ENCODE measurements around the gene CYP4F2.
"Not testable (repeated sequence)": the region's sequence is repeated elsewhere in the genome, so short reads cannot be mapped to it uniquely, and the experiment has no call there.

The CYP4F2 gene

DNA sequence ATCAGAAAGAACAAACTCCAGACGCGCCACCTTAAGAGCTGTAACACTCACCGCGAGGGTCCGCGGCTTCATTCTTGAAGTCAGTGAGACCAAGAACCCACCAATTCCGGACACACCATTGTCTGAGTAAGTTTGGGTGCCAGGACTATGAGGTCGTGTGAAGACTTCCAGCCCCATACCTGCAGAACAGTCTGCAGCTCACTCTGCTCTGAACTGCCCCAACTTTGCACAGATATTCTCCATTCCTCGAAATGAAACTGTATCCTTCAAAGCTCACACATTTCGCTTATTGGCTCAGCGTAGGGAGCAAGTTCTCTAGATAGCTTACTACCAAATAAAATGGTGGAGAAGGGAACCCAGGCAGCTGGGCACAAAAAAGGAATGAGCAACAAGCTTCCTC is 2.6 kb upstream of the CYP4F2 start:
- 60 to 66% methylated on average over 4 to 5 of the region's 11 CpGs for WGBS, 2 experiments (ENCODE audit: insufficient coverage in 2 of 2)
- no peak overlapping the region for H3K27ac ChIP-seq (ENCODE audit: low read depth, low read length, severe bottlenecking)
- H3K9me3 ChIP-seq (ENCODE audit: control insufficient read depth, low read length): peaks cover 29% of the 10 kb centered on the region
- H3K4me1 ChIP-seq (ENCODE audit: control insufficient read depth, insufficient read depth, low read length, poor library complexity, severe bottlenecking): no peaks in the 10 kb centered on the region
- no peak overlapping the region for H3K4me3 ChIP-seq (ENCODE audit: extremely low read depth, insufficient read depth, low read length, poor library complexity, severe bottlenecking)
- H3K36me3 ChIP-seq (ENCODE audit: control insufficient read depth, insufficient read depth, low read length): no peaks in the 10 kb centered on the region

DNA sequence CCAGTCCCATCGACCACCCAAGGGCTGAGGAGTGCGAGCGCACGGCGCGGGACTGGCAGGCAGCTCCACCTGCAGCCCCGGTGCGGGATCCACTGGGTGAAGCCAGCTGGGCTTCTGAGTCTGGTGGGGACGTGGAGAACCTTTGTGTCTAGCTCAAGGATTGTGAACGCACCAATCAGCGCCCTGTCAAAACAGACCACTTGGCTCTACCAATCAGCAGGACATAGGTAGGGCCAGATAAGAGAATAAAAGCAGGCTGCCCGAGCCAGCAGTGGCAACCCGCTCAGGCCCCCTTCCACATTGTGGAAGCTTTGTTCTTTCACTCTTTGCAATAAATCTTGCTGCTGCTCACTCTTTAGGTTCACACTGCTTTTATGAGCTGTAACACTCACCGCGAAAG is 2.2 kb upstream of the CYP4F2 start:
- not testable (repeated sequence) for H3K27ac ChIP-seq (ENCODE audit: low read depth, low read length, severe bottlenecking); H3K36me3 ChIP-seq (ENCODE audit: control insufficient read depth, insufficient read depth, low read length)
- WGBS, 2 experiments (ENCODE audit: insufficient coverage in 2 of 2): 63% methylated on average over 3 of the region's 15 CpGs; no CpG with 5 or more reads in 1 of the 2 experiments

GRCh38 chr19:15899561-15899960 is 1.7 kb upstream of the CYP4F2 start:
- H3K36me3 ChIP-seq (ENCODE audit: control insufficient read depth, insufficient read depth, low read length); H3K4me3 ChIP-seq (ENCODE audit: extremely low read depth, insufficient read depth, low read length, poor library complexity, severe bottlenecking); H3K27ac ChIP-seq (ENCODE audit: low read depth, low read length, severe bottlenecking); H3K4me1 ChIP-seq (ENCODE audit: control insufficient read depth, insufficient read depth, low read length, poor library complexity, severe bottlenecking): not testable (repeated sequence)
- WGBS, 2 experiments (ENCODE audit: insufficient coverage in 2 of 2): 88 to 94% methylated on average over 15 to 20 of the region's 30 CpGs
- H3K9me3 ChIP-seq (ENCODE audit: control insufficient read depth, low read length): peaks cover 32% of the 10 kb centered on the region

More for the DNA sequence above, 2.2 kb upstream of the CYP4F2 start:
- not testable (repeated sequence) for H3K4me1 ChIP-seq (ENCODE audit: control insufficient read depth, insufficient read depth, low read length, poor library complexity, severe bottlenecking); H3K4me3 ChIP-seq (ENCODE audit: extremely low read depth, insufficient read depth, low read length, poor library complexity, severe bottlenecking)
- peaks cover 27% of the 10 kb centered on the region for H3K9me3 ChIP-seq (ENCODE audit: control insufficient read depth, low read length)

GRCh38 chr19:15897026-15897737 is 692 bp downstream of the CYP4F2 start:
- 77 to 83% methylated on average over 13 to 15 of the region's 16 CpGs for WGBS, 2 experiments (ENCODE audit: insufficient coverage in 2 of 2)

GRCh38 chr19:15895876-15896430 is 1.9 kb downstream of the CYP4F2 start:
- Histone ChIP-seq H3K36me3 (ENCODE audit: control insufficient read depth, insufficient read depth, low read length) (no peaks in the 10 kb centered on the region), H3K9me3 (ENCODE audit: control insufficient read depth, low read length) (peaks cover 51% of the 10 kb centered on the region), H3K4me1 (ENCODE audit: control insufficient read depth, insufficient read depth, low read length, poor library complexity, severe bottlenecking) (no peaks in the 10 kb centered on the region), H3K4me3 (ENCODE audit: extremely low read depth, insufficient read depth, low read length, poor library complexity, severe bottlenecking) (no peak overlapping the region), H3K27ac (ENCODE audit: low read depth, low read length, severe bottlenecking) (no peak overlapping the region)
- 48 to 54% methylated on average over 4 of the region's 4 CpGs for WGBS, 2 experiments (ENCODE audit: insufficient coverage in 2 of 2)

More at GRCh38 chr19:15897026-15897737, 692 bp downstream of the CYP4F2 start:
- H3K4me3 ChIP-seq (ENCODE audit: extremely low read depth, insufficient read depth, low read length, poor library complexity, severe bottlenecking): no peak overlapping the region
- no peaks in the 10 kb centered on the region for H3K36me3 ChIP-seq (ENCODE audit: control insufficient read depth, insufficient read depth, low read length)
- H3K27ac ChIP-seq (ENCODE audit: low read depth, low read length, severe bottlenecking): no peak overlapping the region
- H3K4me1 ChIP-seq (ENCODE audit: control insufficient read depth, insufficient read depth, low read length, poor library complexity, severe bottlenecking): no peaks in the 10 kb centered on the region
- peaks cover 44% of the 10 kb centered on the region for H3K9me3 ChIP-seq (ENCODE audit: control insufficient read depth, low read length)

DNA sequence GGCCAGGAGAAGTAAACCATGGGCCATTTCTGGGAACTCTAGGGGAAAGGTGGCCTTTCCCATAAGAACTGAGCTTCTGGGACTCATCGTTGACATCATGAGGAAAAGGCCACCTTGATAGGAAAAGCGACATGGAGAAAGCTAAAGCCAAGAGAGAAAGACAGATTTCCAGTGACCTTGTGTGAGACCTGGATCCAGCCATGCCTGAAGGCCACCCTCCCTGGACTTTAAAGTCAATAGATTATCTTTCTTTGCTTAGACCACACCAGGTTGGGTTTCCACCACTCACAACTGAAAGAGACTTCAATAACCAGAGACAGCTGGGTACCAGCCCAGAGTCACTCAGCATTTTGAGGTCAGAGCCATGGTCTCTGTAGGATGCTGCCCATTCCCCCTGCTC is 3.5 kb downstream of the CYP4F2 start:
- Histone ChIP-seq H3K27ac (ENCODE audit: low read depth, low read length, severe bottlenecking) (no peak overlapping the region), H3K4me3 (ENCODE audit: extremely low read depth, insufficient read depth, low read length, poor library complexity, severe bottlenecking) (no peak overlapping the region), H3K36me3 (ENCODE audit: control insufficient read depth, insufficient read depth, low read length) (no peaks in the 10 kb centered on the region), H3K9me3 (ENCODE audit: control insufficient read depth, low read length) (peaks cover 55% of the 10 kb centered on the region), H3K4me1 (ENCODE audit: control insufficient read depth, insufficient read depth, low read length, poor library complexity, severe bottlenecking) (no peaks in the 10 kb centered on the region)
- 47 to 60% methylated on average over 2 of the region's 2 CpGs for WGBS, 2 experiments (ENCODE audit: insufficient coverage in 2 of 2)

GRCh38 chr19:15893477-15893876 is 4.4 kb downstream of the CYP4F2 start:
- no peaks in the 10 kb centered on the region for H3K36me3 ChIP-seq (ENCODE audit: control insufficient read depth, insufficient read depth, low read length)
- no peak overlapping the region for H3K4me3 ChIP-seq (ENCODE audit: extremely low read depth, insufficient read depth, low read length, poor library complexity, severe bottlenecking)
- H3K9me3 ChIP-seq (ENCODE audit: control insufficient read depth, low read length): peaks cover 58% of the 10 kb centered on the region

DNA sequence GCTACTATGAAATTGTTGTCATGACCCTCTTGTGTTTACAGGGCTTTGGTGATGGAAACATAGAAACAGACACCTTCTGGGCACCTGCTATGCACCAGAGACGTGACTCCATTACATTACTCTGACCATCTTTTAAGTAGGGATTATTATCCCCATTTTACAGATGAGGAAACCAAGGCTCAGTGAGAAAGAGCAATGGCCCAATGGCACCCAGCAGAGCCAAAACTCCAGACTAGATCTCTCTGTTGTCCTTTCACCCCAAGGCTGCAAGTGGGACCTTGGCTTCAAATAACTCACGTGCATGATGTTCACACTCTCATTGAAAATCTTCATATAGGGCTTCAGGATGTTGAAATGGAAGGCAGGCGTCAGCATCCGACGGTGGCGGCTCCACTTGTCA is 5.9 kb downstream of the CYP4F2 start:
- peaks cover 55% of the 10 kb centered on the region for H3K9me3 ChIP-seq (ENCODE audit: control insufficient read depth, low read length)
- 69 to 80% methylated on average over 2 to 4 of the region's 6 CpGs for WGBS, 2 experiments (ENCODE audit: insufficient coverage in 2 of 2)
- no peak overlapping the region for H3K27ac ChIP-seq (ENCODE audit: low read depth, low read length, severe bottlenecking)
- H3K4me1 ChIP-seq (ENCODE audit: control insufficient read depth, insufficient read depth, low read length, poor library complexity, severe bottlenecking): no peaks in the 10 kb centered on the region
- H3K36me3 ChIP-seq (ENCODE audit: control insufficient read depth, insufficient read depth, low read length): no peaks in the 10 kb centered on the region
- H3K4me3 ChIP-seq (ENCODE audit: extremely low read depth, insufficient read depth, low read length, poor library complexity, severe bottlenecking): no peak overlapping the region

More at GRCh38 chr19:15893477-15893876, 4.4 kb downstream of the CYP4F2 start:
- 33 to 57% methylated on average over 2 to 6 of the region's 7 CpGs for whole genome bisulfite sequencing, 2 experiments (ENCODE audit: insufficient coverage in 2 of 2)
- Histone ChIP-seq H3K4me1 (ENCODE audit: control insufficient read depth, insufficient read depth, low read length, poor library complexity, severe bottlenecking) (no peaks in the 10 kb centered on the region), H3K27ac (ENCODE audit: low read depth, low read length, severe bottlenecking) (no peak overlapping the region)

DNA sequence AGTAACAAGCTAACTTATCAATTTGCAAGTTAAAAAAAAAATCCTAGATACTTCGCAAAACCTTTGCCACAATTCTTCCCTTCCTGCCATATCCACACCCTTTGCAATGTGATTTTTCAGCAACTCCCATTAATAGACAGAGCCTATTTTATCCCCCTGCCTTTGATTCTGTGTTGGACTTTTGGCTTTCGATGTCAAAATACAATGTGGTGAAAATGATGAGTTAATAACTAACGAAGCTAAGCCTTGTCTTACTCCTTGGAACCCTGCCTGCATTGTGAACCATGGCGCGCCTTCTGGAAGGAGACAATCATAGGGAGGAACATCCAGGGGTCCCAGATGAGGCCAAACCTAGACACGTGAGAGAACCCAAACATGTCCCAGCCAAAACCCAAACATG is 6.4 kb downstream of the CYP4F2 start:
- Histone ChIP-seq H3K4me3 (ENCODE audit: extremely low read depth, insufficient read depth, low read length, poor library complexity, severe bottlenecking) (no peak overlapping the region), H3K27ac (ENCODE audit: low read depth, low read length, severe bottlenecking) (no peak overlapping the region), H3K36me3 (ENCODE audit: control insufficient read depth, insufficient read depth, low read length) (no peaks in the 10 kb centered on the region), H3K4me1 (ENCODE audit: control insufficient read depth, insufficient read depth, low read length, poor library complexity, severe bottlenecking) (no peaks in the 10 kb centered on the region), H3K9me3 (ENCODE audit: control insufficient read depth, low read length) (peaks cover 54% of the 10 kb centered on the region)
- WGBS, 2 experiments (ENCODE audit: insufficient coverage in 2 of 2): 46 to 60% methylated on average over 5 to 6 of the region's 6 CpGs

- not testable (repeated sequence) for H3K36me3 ChIP-seq (ENCODE audit: control insufficient read depth, insufficient read depth, low read length); H3K4me1 ChIP-seq (ENCODE audit: control insufficient read depth, insufficient read depth, low read length, poor library complexity, severe bottlenecking); H3K4me3 ChIP-seq (ENCODE audit: extremely low read depth, insufficient read depth, low read length, poor library complexity, severe bottlenecking); H3K27ac ChIP-seq (ENCODE audit: low read depth, low read length, severe bottlenecking)
- 82 to 96% methylated on average over 8 to 9 of the region's 9 CpGs for WGBS, 2 experiments (ENCODE audit: insufficient coverage in 2 of 2)
- H3K9me3 ChIP-seq (ENCODE audit: control insufficient read depth, low read length): peaks cover 53% of the 10 kb centered on the region
Observed at GRCh38 chr19:15889339-15889738, 8.5 kb downstream of the CYP4F2 start.

GRCh38 chr19:15885919-15886318 is 12.0 kb downstream of the CYP4F2 start:
- H3K9me3 ChIP-seq (ENCODE audit: control insufficient read depth, low read length): peaks cover 35% of the 10 kb centered on the region

More at GRCh38 chr19:15885919-15886318, 12.0 kb downstream of the CYP4F2 start:
- Histone ChIP-seq H3K27ac (ENCODE audit: low read depth, low read length, severe bottlenecking) (no peak overlapping the region), H3K36me3 (ENCODE audit: control insufficient read depth, insufficient read depth, low read length) (no peaks in the 10 kb centered on the region), H3K4me1 (ENCODE audit: control insufficient read depth, insufficient read depth, low read length, poor library complexity, severe bottlenecking) (no peaks in the 10 kb centered on the region), H3K4me3 (ENCODE audit: extremely low read depth, insufficient read depth, low read length, poor library complexity, severe bottlenecking) (no peak overlapping the region)
- WGBS, 2 experiments (ENCODE audit: insufficient coverage in 2 of 2): 60 to 70% methylated on average over 4 to 6 of the region's 7 CpGs
